HG02678 (cell line): ENCODE measurements around the gene KDM1B.
A peak's percentile ranks its signal among the peaks of the same experiment; 100 is the strongest.

Experiments used
- ATAC-seq: cut with Tn5 transposase; IDR thresholded peaks from one replicate; pipeline ENCODE4 v1.9.1; 2021; ENCODE audit warnings: mild to moderate bottlenecking, moderate library complexity; ENCODE audit not compliant: unreplicated experiment

The KDM1B gene

DNA sequence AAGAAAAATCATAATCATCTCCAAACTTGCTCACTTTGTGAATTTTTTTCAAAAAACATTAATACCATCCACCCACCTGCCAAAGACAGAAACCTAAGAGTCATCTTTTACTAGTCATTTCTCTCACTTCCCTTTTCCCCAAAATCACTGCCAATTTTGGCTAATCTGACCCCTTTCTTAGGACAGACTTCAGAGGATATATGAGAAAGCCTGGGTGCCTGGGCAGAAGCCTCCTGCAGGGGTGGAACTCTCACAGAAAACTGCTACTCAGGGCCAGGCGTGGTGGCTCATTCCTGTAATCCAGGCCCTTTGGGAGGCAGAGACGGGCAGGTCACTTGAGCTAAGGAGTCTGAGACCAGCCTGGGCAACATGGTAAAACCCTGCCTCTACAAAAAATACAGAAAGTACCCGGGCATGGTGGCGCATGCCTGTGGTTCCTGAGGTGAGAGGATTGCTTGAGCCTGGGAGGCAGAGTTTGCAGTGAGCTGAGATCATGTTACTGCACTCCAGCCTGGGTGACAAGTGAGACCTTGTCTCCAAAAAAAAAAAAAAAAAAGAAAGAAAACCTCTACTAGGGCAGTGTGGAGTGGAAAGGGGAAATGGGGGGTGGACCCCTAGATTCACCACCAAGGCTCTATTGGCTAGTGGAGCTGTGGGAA lies 105.4 kb downstream of the KDM1B start:
- ATAC-seq = peak; percentile 32

- no peak for ATAC-seq
Observed at GRCh38 chr6:18261877-18262276, 106.7 kb downstream of the KDM1B start.

- ATAC-seq = peak; percentile 61
Observed at GRCh38 chr6:18262702-18263417, 107.6 kb downstream of the KDM1B start.

GRCh38 chr6:18263418-18264218 lies 108.4 kb downstream of the KDM1B start:
- ATAC-seq = peak; percentile 0

DNA sequence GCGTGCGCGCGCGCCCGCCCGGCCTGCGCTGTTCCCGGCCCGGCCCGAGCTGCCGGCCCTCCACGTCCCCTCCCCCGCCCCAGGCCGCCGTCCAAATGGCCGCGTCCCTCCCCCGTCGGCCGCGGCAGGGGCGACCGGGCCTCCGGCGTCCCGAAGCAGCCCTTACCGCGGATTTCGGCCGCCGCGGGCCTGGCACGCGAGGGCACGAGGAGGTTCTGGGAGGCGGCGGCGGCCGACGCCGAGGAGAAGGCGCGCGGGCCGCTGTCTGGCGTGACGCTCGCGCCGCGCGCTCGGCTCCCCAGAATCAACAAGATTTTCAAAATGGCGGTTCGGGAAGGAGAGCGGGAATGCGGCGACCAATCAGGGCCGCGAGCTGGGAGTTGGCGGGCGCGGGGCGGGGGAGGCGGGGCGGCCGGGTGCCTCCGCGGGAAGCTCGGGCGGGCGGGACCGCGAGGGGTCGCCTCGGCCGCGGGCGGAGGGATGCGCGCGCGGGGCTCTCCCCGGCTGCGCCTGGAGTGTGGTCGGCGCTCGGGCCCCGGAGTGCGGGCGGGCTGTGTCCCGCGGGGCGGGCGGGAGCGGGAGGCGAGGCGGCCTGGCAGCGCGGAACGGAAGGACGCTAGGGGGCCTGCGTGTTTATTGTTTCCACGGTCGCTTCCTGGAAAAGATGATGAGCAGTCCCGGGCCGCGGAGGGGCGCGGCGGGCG lies 109.1 kb downstream of the KDM1B start, which contains the start of gene DEK:
Gene DEK, minus strand, starts transcription at position 312 of the 704 bp plus-strand sequence. CDS start 543 bp downstream, outside the sequence.
- peak; percentile 43 for ATAC-seq

DNA sequence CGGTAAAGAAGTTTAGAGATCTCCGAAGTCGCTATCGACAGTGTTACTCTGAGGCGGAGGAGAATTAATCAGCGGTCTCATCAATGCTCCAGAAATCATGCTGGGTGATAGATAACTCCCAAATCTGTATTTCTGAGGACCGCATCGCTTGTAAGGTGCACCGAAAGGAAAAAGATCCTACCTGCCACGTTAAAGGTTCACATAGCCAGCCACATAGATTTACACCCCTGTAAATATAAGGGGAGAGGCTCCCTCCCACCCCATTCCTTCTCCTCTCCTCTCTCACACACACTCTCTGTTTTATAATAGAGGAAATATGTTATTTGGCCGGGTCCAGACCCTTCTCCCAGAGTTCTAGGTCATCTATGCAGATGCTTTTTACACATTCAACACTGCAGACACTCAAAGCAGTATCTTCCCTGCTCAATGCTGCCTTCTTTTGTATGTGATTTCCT lies 109.7 kb downstream of the KDM1B start:
- ATAC-seq = no peak

- ATAC-seq = no peak
Observed at GRCh38 chr6:18265787-18266522, 110.7 kb downstream of the KDM1B start.

DNA sequence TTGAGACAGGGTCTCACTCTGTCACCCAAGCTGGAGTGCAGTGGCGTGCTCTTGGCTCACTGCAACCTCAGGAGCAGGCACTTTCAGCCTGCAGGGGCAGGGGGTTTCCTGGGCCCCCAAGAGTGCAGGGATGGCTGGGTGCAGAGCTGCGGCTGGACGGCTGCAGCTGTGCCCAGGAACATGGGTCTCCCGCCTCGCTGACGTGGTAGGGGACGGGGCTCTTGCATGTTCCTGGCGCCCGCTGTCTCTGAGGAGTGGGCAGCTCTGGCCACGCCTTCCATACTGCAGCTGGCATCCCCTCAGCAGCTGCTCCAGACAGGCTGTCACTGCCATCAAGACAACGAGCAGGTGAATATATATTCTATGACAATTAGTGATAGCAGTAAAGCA lies 111.3 kb downstream of the KDM1B start:
- no peak for ATAC-seq

GRCh38 chr6:18268066-18268465 lies 112.8 kb downstream of the KDM1B start:
- no peak for ATAC-seq

GRCh38 chr6:18269253-18269652 lies 114.0 kb downstream of the KDM1B start:
- peak; percentile 38 for ATAC-seq

GRCh38 chr6:18269717-18270116 lies 114.5 kb downstream of the KDM1B start:
- ATAC-seq = no peak

DNA sequence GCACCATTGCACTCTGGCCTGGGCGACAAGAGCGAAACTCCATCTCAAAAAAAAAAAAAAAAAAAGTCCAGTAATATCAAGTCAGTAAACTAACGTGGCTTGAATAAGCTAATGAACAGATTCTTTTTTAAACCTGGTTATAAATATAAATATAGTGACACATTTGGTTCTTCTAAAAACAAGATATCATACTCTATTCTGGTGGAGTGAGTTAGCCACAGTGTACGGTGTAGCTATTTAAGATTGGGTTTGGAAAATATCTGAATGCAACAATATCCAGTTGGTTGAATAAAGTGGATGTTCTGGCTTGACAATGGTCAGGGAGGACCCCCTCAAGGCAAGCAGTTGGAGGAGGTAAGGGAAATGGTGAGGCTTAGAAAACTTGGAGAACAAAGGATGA lies 115.0 kb downstream of the KDM1B start:
- ATAC-seq = no peak
